GM19035 (cell line): ENCODE results near the gene ITGAE.

ENCODE experiments used
- ATAC-seq: cut with Tn5 transposase; IDR thresholded peaks from one replicate; pipeline ENCODE4 v1.9.1; 2021; ENCODE audit not compliant: unreplicated experiment

Gene ITGAE

DNA sequence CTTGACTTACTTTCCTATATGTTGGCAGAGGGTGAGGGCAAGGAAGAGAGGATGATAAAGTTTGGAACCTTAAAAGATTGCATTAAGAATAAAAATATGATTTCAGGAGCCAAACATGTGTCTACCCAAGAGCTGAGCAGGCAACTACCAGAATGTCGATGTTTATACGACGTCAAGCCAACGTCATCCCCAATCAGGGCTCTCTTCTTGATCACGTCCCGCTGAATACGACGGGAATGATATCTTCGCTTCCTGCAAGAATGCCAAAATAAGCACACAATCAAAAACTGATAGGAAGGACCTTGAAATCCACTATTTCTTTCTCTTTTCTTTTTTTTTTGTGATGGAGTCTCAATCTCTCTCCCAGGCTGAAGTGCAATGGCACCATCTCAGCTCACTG is 20.1 kb upstream of the ITGAE start:
- ATAC-seq, result no peak

DNA sequence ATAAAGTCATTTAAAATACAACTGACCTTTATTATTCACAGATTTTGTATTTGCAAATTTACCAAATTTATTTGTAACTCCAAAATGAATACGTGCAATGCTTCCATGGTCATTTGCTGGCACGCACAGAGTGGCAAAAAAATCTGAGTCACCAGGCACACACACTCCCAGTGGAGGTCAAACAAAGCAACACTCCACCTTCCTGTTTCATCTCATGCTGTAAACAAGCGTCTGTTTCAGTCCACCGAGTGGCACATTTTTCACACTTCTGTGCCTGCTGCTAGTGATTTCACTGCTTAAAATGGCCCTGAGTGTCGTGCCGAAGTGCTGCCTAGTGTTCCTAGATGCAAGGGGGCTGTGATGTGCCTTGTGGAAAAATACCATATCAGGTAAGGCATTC is 17.8 kb upstream of the ITGAE start:
- ATAC-seq, result no peak

- ATAC-seq, result no peak
Observed at GRCh38 chr17:3817851-3818605, 17.0 kb upstream of the ITGAE start.

GRCh38 chr17:3815925-3816324 is 14.9 kb upstream of the ITGAE start:
- no peak for ATAC-seq

DNA sequence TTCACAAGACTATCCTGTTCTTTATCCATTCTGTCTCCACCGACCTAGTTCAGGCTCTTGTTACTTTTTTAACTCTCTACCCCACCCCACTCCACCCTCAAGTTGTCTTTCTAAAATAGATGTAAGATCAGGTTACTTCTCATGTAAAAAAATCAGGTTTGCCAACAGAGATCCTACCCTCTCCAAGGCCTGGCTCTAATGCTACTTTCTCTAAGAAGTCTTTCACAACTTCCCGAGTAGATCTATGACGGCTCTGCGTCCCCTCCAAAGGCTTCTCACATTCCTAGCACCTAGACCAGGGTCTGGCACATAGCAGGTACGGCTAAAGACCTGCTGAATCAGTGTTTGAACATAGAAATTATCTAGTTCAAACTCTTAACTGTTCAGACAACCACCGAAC is 14.1 kb upstream of the ITGAE start:
- ATAC-seq, result no peak

DNA sequence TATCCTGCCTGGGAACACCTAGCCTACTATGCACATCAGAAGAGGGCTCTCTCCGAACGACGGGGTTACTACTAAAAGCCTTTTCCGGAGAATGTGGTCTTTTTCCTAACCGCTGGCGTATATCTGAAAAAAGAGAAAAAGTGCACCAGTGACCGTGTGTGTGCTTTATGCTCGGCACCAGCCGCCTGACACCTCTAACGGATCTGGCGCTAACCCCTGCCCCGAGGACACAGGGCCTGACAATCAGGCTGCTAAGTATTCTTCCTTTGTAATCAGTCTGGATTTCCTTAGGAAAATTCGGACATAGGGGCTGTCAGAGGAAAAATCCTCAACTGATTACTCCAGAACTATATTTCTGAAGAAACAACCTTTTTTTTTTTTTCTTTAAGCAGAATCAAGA is 13.4 kb upstream of the ITGAE start:
- no peak for ATAC-seq

DNA sequence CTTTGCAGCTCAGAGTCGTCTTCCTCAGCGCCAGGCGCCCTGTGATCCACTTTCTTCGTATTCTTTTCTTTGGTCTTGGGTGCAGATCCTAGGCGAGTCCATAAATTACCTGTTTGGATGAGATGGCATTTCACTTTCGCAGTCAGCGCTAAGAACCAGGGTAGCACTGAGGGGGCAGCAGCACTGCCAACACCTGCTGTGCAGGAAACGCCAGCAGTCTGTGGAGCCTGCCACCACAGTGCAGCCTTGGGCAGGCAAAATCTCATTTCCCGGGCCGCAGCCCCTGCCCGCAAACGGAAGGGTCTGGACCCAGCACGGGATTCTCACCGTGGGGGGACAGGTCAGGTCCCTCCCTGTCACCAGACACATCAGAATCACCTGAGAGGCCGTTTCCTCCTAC is 12.2 kb upstream of the ITGAE start:
- ATAC-seq, result no peak

GRCh38 chr17:3812771-3813170 is 11.8 kb upstream of the ITGAE start:
- no peak for ATAC-seq

- ATAC-seq, result no peak
Observed at GRCh38 chr17:3812284-3812683, 11.3 kb upstream of the ITGAE start.

DNA sequence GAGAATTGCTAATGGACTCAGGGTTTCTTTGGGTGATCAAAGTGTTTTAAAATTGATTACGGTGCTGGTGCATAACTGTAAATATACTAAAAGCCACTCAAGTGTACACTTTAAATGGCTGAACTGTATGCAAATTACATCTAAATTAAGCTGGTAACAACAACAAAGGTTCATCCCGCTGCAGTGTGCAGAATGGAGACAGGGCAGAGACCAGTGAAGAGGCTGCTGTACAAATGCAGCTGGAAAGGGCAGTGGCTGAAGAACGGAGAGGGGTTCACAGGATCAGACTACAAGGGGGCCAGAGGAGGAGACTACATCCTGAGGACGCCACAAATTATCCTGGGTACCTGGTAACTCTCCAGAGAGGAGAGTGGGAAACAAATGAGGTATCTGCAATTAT is 9.0 kb upstream of the ITGAE start:
- no peak for ATAC-seq

- ATAC-seq, result no peak
Observed at GRCh38 chr17:3809135-3809534, 8.1 kb upstream of the ITGAE start.

- no peak for ATAC-seq
Observed at GRCh38 chr17:3808701-3809100, 7.7 kb upstream of the ITGAE start.

DNA sequence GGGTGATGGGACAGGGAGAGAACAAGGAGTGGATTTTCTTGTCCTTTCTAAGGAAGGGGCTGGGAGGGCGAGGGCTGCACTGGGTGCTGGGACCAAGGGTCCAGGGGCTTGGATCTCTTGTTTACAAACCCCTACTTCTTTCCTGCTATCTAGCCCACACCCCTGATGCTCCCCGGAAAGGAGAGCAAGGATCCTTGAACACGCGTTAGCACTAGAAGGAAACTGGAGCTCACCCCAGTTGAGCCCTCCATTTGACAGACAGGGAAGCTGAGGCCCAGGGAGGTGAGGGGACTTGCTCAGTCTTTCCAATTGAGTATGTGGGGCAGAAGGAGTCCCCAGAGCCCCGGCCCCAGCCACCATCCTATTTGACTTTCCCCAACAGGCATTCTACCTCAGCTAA is 4.6 kb upstream of the ITGAE start:
- ATAC-seq, result no peak

GRCh38 chr17:3804503-3804931 is 3.5 kb upstream of the ITGAE start:
- peak; percentile 73 for ATAC-seq

GRCh38 chr17:3803308-3803640 is 2.3 kb upstream of the ITGAE start:
- ATAC-seq, result no peak

DNA sequence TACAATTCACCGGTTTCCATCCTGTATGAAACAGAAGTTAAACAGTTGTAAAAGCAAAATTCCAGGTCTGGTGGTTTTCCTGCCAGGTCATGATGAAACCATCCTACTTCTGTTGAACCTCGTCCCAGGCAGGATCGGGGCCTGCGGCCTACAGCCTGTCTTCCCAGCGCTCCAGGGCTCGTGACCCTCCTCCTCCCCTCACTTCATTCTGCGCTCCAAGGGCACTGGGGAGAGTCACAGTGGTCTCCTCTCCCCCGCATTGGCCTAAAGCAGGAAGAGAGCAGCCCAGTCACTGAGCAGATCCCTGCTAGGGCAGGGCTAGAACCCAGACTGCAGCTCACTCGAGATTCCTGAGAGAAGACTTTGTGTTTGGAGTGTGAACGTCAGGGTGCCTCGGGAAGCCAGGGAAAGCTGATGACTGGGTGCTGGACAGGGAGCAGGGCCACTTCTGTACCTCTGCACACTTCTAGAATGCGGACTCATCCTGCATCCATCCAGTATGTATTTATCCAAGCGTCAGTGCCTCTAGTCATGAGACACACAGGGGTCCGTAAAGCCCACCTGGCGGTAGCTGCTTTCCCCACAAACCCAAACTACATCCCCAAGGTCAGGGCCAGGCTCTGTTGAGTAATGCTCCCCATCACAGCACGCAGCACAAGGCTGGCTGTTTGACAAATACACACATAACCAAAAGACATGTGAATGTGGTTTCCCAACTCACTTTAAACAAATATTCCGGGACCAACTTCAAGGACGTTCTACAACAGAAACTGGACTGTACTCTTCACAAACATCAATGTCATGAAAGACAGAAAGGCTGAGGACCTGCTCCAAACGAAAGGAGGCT is 1.7 kb upstream of the ITGAE start:
- ATAC-seq, result no peak

DNA sequence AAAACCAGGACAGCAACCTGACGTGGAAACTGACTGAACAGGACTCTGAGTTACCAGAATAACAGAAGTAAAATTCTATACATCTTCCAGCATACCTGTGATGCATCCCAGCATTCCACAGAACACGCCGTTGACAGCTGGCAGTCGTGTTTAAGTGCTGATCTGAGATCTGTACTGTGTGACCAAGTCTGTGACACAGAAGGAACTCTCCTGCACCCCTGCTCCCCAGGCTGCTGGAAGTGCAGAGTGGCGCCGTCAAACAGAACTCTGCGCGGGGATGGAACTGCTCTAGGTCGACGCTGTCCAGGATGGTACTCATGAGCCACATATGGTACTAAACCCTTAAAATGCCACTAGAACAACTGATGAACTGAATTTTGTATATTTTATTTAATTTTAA is 804 bp upstream of the ITGAE start:
- ATAC-seq, result no peak

- no peak for ATAC-seq
Observed at GRCh38 chr17:3801347-3801746, 359 bp upstream of the ITGAE start.

DNA sequence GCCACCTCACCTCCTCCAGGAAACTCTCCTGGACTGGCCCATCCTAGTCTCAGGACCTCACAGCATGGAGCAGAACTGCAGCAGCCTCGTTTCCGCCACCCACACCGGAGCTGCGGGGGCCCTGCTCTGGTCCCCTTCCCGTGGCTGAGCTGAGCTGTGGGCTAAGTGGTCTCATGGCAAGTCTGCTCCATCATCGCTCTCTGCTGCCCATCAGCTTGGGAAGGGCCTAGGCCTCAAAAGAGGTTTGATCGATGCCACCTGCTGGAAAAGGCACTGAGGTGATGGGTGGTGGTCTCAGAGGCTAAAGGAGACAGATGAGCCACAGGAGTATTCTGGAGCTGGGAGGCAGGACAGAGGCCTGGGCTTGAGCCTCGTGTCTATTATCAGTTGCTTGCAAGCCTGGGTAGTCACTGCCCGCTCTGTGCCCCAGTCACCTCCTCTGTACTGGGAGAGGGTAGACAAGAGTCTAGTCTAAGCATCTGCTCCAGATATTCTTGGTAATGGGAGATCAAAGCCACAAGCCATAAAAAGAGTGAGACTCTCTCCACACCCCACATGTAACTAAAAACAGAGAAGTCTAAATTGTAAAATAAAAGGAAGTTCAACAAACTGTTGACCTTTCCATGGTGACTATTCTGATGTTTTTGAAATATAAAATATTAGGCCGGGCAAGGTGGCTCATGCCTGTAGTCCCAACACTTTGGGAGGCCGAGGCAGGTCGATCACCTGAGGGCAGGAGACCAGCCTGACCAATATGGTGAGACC is 1.6 kb downstream of the ITGAE start:
- no peak for ATAC-seq

DNA sequence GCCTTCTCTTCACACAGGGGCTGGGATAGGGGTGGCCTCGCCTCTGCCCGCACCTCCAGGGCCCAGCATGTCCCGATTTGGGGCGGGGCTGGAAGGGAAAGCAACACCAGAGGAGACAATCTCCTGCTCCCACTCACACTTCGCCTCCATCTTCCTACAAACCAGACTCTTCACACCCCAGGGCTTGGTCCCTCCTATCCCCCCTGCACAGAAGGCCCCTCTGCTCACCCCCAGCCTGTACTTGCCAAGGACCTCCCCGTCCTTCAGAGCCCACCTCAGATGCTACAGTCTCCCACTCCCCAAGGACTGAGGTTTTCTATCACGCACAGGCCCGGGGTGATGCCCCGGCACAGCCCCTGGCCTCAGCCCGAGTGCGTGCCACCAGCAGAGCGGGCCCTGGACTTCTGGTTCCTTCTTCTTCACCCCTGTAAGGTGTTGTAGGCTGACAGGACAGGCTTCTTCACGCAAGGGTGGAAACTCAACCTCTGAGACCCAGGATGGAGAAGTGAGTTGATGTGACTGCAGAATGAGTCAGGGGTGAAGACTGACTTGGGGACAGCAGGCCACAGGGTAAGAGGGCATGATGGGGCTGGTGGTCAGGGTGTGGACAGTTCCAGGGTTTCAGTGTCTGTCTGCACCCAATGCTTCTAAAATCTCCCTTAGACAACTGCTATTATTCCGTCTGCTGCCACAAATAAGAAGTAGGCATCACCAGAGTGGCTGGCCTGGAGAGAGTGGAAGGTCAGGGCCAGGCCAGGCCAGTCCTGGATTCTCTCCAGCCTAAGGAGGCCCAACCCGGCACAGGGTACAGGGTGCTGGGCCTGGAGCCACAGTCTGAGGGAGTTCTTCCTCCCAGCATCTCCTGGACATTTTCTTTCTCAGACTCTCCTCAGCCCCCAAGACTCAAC is 2.5 kb downstream of the ITGAE start:
- no peak for ATAC-seq

DNA sequence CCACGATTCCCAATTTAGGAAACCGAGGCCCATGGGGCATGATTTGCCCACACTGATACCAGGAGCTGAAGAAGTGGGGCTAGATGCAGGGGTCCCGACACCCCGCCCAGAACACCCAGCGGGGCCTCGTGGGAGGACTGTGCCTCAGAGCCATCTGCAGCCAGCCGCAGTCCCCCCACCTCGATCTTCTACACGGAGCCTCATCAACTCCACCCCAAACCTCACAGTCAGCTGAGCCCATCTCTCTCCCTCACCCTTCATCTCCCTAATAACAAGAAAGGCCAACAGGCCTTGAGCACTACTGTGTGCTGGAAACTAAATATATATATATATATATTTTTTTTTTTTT is 4.2 kb downstream of the ITGAE start:
- ATAC-seq, result peak; percentile 33
